Fibroblast of villous mesenchyme (primary cell): ENCODE results near the gene ATP5MC3. TPM values are rescaled to one million over a fixed set of nuclear protein-coding genes. Genes with fewer than 3 reads are reported as not detected.

Source experiments
- DNase-seq: peaks from one replicate; pipeline ENCODE4 v3.0.0-alpha.2; 2010; ENCODE audit warnings: low read depth
- H3K4me3 ChIP-seq: 2 replicates; pipeline ENCODE4 v1.5.1; 2011; ENCODE audit warnings: low read depth, mild to moderate bottlenecking, low read length
- total RNA-seq: library from RNA; depleted of rRNA; stranded (reverse); fragments of >200 nt; gene quantifications from 2 replicates; pipeline ENCODE4 v1.2.3, GENCODE V29; 2012
- TF ChIP-seq, protein P1 (sequence below): IDR thresholded peaks from 2 replicates; pipeline ENCODE4 v1.5.1; 2012; ENCODE audit warnings: low read depth, mild to moderate bottlenecking, low read length; ENCODE audit not compliant: insufficient read depth

ATP5MC3 gene
- total RNA-seq, 1 donor = 157 TPM

DNA sequence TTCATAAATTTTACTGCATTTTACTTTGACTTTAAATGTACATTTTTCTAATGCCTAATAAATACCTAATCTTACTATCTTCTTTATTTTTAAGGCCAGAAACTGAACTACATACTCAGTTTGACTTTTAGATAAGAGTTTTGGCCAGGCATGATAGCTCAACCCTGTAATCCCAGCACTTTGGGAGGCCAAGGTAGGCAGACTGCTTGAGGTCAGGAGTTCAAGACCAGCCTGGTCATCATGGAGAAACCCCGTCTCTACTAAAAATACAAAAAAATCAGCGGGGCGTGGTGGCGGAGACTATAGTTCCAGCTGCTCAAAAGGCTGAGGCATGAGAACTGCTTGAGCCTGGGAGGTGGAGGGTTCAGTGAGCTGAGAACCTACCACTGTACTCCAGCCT lies 22.6 kb downstream of the ATP5MC3 start:
- no peak for DNase-seq
- TF ChIP-seq, protein P1, sequence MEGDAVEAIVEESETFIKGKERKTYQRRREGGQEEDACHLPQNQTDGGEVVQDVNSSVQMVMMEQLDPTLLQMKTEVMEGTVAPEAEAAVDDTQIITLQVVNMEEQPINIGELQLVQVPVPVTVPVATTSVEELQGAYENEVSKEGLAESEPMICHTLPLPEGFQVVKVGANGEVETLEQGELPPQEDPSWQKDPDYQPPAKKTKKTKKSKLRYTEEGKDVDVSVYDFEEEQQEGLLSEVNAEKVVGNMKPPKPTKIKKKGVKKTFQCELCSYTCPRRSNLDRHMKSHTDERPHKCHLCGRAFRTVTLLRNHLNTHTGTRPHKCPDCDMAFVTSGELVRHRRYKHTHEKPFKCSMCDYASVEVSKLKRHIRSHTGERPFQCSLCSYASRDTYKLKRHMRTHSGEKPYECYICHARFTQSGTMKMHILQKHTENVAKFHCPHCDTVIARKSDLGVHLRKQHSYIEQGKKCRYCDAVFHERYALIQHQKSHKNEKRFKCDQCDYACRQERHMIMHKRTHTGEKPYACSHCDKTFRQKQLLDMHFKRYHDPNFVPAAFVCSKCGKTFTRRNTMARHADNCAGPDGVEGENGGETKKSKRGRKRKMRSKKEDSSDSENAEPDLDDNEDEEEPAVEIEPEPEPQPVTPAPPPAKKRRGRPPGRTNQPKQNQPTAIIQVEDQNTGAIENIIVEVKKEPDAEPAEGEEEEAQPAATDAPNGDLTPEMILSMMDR = no peak
- no peak overlapping the region for H3K4me3 ChIP-seq

DNA sequence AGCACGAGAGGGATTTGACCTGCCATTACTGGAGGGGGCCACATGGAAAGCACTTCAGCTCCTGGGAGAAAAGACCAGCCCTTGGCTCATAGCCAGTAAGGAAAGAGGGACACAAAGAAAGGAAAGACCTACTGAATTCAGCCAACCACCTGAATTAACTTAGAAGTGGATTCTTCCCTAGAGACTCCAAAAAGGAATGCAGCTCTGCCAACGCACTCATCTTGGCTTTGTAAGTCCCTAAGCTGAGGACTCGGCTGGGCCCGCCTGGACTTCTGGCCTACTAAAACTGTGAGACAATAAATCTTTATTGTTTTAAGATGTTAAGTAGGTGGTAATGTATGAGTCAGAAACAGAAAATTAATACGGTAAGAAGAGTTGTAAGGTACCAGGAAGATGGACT lies 25.0 kb downstream of the ATP5MC3 start:
- TF ChIP-seq, protein P1 = no peak
- H3K4me3 ChIP-seq = no peak overlapping the region
- DNase-seq = no peak

DNA sequence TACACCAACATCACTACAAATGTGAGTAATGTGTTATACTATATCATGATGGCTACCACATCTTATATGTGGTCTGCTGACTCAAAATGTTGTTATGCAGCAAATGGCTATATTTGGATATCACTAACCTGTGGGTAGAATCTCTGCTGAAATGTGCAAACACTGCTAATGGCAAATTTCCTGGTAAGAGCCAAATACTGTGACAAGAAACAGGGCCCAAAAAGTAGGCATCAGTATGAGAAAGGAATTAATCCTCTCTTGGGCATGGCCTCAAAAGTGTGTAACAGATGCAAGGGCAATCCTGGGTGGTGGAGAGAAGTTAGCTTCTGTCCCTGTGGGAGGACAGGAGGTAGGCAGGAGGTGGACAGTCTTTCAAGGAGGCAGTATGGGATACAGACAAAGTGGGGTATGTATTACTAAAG lies 26.8 kb downstream of the ATP5MC3 start:
- DNase-seq = peak; percentile 84
- H3K4me3 ChIP-seq = no peak overlapping the region

DNA sequence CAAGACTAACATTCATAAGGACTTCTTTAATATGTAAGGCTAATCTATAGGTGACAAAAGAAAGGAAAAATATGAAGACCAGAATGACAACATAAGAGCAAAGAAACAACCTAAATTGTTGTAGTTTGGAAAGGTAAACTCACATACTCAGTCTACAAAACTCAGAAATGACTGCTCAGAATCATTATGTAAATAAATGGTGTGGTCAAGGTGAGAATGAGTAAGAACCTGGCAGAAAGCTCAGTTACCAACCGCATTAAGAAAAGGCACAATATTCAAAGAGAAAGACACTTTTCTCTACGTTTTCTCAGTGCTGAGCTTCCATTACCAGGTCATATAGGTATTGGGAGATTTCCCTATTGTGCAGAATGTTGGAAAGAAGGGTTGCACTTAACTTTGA lies 29.3 kb downstream of the ATP5MC3 start:
- TF ChIP-seq, protein P1 = no peak
- no peak overlapping the region for H3K4me3 ChIP-seq
- DNase-seq = no peak

More for the DNA sequence above, 26.8 kb downstream of the ATP5MC3 start:
- TF ChIP-seq, protein P1 = no peak

DNA sequence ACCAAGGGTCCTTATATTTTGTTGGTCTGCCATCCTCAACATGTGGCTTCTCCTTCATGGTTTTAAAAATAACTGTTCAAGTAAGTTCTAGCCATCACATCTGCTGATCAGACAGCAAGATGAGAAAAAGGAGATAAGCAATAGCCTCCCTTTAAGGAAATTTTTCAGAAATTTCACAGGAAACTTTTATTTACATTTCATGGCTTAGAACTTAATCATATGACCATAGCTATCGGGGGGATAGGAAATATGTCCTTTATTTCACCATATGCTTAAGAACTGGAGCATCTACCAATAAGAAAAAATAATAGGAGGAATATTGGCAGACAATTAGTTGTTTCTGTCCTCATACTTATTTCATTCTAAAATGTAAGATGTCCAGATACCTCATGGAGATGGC lies 29.7 kb downstream of the ATP5MC3 start:
- H3K4me3 ChIP-seq = no peak overlapping the region
- DNase-seq = peak; percentile 61
- TF ChIP-seq, protein P1 = no peak

DNA sequence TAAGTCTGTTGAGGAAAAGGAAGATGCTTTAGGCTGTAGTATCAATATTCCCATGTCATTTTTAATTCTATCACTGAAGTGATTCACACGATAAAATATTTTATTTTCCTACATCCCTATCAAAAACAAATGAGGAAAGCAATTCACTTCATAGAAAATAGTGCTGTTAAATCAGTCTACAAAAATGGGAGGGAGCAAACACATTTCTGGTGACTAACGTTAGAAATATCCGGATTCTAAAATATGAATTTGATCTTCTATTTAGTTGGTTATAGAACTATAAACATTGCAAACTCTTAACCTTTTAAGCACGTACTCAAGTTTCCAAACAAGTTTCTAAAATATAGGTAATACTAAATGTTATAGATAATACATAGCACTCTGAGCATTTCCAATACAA lies 34.3 kb downstream of the ATP5MC3 start:
- DNase-seq = no peak

DNA sequence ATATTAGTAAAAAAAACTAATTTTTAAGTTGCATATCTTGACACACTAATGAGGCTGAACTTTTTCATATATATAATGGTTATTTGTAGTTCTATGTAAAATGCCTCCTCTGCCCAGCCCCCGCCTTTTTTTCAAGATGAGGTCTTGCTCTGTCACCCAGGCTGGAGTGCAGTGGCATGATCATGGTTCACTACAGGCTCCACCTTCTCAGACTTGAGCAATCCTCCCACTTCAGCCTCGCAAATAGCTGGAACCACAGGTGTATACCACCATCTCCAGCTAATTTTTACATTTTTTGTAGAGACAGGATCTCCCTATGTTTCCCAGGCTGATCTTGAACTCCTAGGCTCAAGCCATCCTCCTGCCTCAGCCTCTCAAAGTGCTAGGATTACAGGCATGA lies 37.8 kb downstream of the ATP5MC3 start:
- H3K4me3 ChIP-seq = no peak overlapping the region
- DNase-seq = no peak
- TF ChIP-seq, protein P1 = no peak

More for the DNA sequence above, 34.3 kb downstream of the ATP5MC3 start:
- TF ChIP-seq, protein P1 = no peak
- H3K4me3 ChIP-seq = no peak overlapping the region
